T-helper 1 cell treated with Interleukin-12 subunit alpha and Interleukin-12 subunit beta and Interleukin-4 antibody, amounts not matched to agents 30 ng/mL and 1 ng/mL, for 36 hours (primary cell): ENCODE data around the gene FAM20A. TPM values are rescaled to one million over a fixed set of nuclear protein-coding genes. Genes with fewer than 3 reads are reported as not detected.
"Not testable (repeated sequence)": the region's sequence is repeated elsewhere in the genome, so short reads cannot be mapped to it uniquely, and the experiment has no call there.

Source experiments
- intact Hi-C: fragments of 100-400 bp; cut with micrococcal nuclease; formaldehyde crosslinking; loops from one replicate; pipeline ENCODE4 v1.15.1; 2024
- total RNA-seq: library from RNA; stranded (reverse); gene quantifications from 2 replicates; pipeline ENCODE4 v1.2.3, GENCODE V29; 2022

The FAM20A gene
- total RNA-seq, 1 donor from 2014 or later, result not detected

GRCh38 chr17:68522266-68522665 lies 78.9 kb downstream of the FAM20A start:
- intact Hi-C loops, result no loop called here

GRCh38 chr17:68519911-68520310 lies 81.3 kb downstream of the FAM20A start:
- intact Hi-C loops, result no loop called here

GRCh38 chr17:68519051-68519450 lies 82.1 kb downstream of the FAM20A start:
- intact Hi-C loops, result not testable (repeated sequence)

DNA sequence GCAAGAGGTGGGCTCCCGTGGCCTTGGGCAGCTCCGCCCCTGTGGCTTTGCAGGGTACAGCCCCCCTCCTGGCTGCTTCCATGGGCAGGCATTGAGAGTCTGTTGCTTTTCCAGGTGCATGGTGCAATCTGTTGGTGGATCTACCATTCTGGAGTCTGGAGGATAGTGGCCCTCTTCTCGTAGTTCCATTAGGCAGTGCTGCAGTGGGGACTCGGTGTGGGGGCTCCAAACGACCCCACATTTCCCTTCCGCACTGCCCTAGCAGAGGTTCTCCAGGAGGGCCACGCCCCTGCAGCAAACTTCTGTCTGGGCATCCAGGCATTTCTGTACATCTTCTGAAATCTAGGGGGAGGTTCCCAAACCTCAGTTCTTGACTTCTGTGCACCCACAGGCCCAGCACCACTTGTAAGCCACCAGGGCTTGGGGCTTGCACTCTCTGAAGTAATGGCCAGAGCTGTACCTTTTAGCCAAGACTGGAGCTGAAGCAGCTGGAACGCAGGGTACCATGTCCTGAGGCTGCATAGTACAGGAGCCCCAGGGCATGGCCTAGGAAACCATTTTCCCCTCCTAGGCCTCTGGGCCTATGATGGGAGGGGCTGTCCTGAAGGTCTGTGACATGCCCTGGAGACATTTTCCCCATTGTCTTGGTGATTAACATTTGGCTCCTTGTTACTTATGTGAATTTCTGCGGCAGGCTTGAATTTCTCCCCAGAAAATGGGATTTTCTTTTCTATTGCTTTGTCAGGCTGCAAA lies 82.9 kb downstream of the FAM20A start:
- intact Hi-C loops, result no loop called here

- intact Hi-C loops, result not testable (repeated sequence)
Observed at GRCh38 chr17:68517605-68518004, 83.6 kb downstream of the FAM20A start.

DNA sequence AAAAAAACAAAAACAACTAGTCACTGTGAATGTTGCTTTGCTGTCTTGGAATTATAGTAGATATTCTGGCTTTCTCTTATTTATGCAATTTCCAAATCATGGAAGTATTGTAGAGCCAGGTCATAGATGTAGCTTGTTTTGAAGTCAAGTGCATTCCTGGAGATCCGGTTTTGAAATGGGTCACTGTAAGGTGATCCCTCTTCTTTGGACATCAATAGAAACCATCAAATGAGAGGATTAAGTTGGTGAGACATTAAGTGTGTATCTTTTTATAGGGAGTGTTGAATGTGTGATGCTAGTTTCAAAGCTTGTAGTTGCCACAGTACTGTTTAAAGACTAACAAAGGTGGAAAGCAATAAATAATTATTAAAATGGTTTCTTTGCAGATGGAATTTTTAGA lies 84.4 kb downstream of the FAM20A start:
- intact Hi-C loops, result no loop called here

DNA sequence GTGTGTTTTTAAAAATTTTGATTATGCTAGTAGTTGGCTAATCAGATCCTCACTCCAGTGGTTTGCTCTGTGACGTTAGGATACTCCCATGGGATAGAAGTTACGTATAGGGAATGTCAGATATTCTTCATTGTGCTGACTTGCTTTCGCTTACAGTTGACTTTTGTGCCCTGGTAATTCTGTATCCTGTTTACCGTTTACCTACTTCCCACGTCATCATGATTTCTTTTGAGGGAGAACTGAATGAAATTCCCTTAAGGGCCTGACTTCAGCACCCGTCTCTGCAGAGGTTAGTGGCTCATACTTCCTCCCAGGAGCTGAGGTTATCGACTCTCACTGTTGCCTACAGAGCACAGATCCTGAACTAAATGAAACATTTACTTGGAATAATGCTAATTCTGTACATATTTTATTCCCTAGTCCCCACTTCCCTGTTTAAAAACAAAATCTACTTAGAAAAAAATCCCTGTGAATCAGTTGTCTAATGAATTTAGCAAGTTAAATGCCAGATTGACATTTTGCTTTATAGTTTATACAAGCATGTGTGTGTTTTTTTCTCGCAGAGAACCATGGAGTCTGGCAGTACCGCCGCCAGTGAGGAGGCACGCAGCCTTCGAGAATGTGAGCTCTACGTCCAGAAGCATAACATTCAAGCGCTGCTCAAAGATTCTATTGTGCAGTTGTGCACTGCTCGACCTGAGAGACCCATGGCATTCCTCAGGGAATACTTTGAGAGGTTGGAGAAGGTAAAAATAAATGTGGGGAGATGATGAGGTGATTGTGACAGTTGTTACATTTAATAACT lies 86.1 kb downstream of the FAM20A start:
- intact Hi-C loops, result loop anchor here (2.0 kb wide), 1 partner anchor 16 kb away; no protein-coding TSS in a partner anchor

- intact Hi-C loops, result loop anchor here (2.0 kb wide), 4 partner anchors 17 to 265 kb away; partner anchors contain the start of gene AMZ2
Observed at GRCh38 chr17:68513932-68514331, 87.2 kb downstream of the FAM20A start.

GRCh38 chr17:68512960-68513474 lies 88.2 kb downstream of the FAM20A start:
- intact Hi-C loops, result loop anchor here (1.0 to 2.0 kb wide), 7 partner anchors 16 to 814 kb away; partner anchors contain the start of genes ABCA5, AMZ2 and WIPI1

DNA sequence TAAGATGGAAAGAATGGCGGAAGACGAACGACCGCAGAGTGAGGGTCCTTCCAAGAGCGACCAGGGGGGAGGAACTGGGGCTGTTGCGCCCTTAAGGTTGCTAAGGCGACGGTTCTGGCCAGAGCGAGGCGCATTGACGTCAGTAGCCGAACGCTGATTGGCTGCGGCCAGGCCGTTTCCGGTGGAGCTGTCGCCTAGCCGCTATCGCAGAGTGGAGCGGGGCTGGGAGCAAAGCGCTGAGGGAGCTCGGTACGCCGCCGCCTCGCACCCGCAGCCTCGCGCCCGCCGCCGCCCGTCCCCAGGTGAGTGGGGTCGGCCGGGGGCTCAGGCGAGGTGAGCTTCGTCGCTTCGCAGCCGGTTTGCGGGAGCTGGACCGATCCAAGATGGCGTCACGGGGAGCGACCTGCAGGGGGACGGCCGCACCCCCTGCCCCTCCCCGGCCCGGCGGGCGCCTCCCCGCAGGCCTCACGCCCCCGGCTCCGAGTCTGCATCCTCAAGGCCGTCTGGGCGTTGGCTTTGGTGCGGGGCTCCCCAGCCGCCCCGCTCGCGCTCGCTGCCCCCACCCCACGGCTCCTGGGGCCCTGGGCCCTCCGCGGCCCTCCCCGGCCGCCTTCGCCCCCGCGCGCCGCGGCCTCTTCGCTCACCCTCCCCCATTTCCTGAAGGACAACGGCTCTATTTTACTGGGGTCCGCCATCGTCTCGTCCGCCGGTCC lies 88.8 kb downstream of the FAM20A start, which contains the start of gene PRKAR1A:
PRKAR1A (plus strand) TSS at position 184 of the 713 bp plus-strand sequence. CDS start 2,970 bp downstream, outside the sequence.
- intact Hi-C loops, result loop anchor here (1.0 to 2.0 kb wide), 7 partner anchors 16 to 815 kb away; partner anchors contain the start of genes ABCA5, AMZ2 and WIPI1

GRCh38 chr17:68511671-68512246 lies 89.4 kb downstream of the FAM20A start:
- intact Hi-C loops, result loop anchor here (1.0 to 2.0 kb wide), 8 partner anchors 15 to 1147 kb away; partner anchors contain the start of genes ABCA5, AMZ2 and WIPI1

DNA sequence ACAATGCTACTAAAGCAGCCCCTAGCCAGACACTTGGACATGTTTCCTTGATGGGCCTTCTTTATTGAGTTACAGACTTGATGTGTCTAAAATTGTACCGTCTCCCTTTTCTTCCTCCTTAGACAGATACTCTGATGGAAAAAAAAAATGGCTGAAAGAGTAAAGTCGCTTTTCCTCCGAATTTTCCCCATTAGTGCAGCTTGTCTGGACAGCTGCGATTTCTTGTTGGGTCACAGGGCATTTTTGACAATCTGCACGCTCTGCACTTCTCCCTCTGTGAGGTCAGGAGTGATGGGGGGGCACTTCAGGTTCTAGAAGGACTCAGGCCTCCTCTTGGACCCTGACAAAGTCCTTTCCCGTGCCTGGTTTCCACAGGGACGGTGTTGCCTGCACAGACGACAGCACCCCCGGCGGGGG lies 89.9 kb downstream of the FAM20A start:
- intact Hi-C loops, result loop anchor here (2.0 kb wide), 1 partner anchor 1146 kb away; no protein-coding TSS in a partner anchor

GRCh38 chr17:68509141-68510057 lies 91.8 kb downstream of the FAM20A start:
- intact Hi-C loops, result loop anchor here (1.0 to 2.0 kb wide), 2 partner anchors 8 to 1145 kb away; no protein-coding TSS in a partner anchor

DNA sequence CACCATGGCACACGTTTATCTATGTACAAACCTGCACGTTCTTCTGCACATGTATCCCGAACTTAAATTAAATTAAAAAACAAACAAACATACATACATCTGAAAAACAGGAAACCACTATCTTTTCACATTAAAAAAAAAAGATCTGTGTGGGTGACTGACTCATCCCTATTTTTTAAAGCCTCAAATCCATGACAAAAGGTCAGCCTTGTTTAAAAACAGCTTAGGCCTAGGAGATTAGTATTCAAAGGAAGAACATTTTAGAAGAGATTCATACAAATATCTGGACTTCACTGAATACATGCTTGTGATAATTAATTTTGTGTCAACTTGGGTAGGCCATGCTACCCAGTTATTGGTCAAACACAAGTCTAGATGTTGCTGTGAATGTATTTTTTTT lies 93.6 kb downstream of the FAM20A start:
- intact Hi-C loops, result no loop called here

DNA sequence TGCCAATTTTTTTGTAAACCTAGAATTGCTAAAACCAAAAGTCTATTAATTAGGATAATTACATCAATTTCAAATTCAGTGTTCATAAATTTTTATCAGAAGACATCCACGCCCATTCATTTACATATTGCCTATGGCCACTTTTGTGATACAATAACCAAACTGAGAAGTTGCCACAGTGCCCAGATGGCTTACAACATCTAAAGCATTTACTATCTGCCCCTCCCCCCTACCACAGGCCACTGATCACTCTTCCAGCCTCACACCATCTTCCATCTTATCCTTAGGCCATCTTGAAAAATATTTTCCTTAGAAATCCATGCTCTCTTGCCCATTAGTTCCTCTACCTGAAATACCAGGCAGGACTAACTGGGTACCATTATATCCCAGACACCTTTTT lies 95.2 kb downstream of the FAM20A start:
- intact Hi-C loops, result no loop called here

- intact Hi-C loops, result loop anchor here (1.0 kb wide), 1 partner anchor 8 kb away; no protein-coding TSS in a partner anchor
Observed at GRCh38 chr17:68501074-68501473, 100.1 kb downstream of the FAM20A start.

DNA sequence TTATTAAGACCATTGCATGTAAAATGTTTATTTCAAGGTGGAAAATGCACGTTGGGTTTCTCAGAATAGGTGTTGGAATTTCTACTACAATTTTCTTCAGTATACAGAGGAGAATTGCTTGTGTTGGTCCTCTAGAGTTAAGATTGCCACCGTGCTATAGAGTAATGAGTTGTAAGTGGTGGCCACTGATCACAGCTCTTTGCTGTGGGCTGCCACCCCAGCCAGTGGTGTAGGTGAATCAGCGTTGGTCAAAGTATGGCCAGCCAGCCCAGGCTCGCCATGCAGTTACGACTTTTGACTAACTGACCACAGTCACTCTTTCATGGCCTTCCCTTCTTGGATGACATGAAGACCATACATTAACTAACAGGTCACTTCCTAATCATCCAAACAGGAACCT lies 101.6 kb downstream of the FAM20A start:
- intact Hi-C loops, result no loop called here

DNA sequence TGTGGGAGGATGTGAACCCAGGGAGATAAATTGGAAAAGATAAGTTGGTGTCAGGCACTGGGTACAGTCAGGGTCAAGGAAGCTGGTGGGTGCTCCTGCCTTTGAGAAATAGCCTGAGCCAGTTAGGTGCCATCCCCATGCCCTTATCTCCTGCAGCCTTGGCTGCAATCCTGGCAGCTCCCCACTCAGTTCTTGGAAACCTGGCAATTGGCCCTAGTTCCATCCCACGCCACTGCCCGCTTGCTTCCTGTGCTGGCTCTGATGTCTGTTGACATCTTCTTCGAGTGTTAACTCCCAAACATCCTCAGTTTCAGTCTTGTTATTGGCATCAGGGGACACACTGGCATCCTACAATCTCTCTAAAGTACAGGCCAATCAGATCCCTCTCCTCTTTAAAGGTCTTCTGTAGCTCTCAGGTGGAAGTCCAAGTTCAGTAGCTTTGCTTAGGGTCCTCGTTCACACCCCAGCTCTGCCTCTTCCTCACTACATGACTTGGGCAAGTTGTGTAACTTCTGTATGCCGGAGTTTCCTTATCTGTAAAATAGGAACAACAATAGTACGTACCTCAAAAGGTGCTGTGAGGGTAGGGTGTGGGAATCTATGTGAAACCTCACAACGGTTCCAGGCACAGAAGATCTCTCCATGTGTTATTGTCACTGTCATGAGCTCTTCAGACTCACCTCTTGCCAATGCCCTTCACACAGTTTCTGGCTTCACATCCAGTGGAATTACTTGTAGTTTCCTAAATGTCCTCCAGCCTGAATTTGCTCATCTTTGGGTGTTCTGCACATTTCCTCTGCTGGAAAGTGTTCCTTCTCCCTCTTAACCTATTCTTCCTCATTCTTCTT lies 102.5 kb downstream of the FAM20A start:
- intact Hi-C loops, result no loop called here
